ENCODE data around the gene ADPRHL1.
"Not testable (repeated sequence)": the region's sequence is repeated elsewhere in the genome, so short reads cannot be mapped to it uniquely, and the experiment has no call there.

The ADPRHL1 gene

GRCh38 chr13:113400621-113401451, 52.5 kb downstream of the ADPRHL1 start:
- no peak for DNase-seq

DNA sequence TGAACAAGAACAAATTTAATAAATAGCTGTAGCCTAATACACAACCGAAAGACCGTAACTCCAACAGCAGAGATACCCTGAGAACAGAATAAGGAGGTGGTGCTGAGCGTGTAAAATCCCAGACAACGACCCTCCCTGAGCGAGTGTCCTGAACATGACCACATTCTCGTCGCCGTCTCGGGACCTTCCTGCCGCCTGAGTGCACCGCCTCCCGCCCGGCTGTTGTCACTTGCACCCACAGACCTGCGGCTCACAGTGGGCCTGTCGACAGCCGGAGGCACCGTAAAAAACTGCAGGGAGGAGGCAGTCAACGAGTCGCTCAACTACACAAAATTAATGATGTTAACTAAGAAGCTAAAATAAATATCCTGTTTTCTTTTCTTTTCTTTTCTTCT, 53.5 kb downstream of the ADPRHL1 start:
- no peak for DNase-seq

DNA sequence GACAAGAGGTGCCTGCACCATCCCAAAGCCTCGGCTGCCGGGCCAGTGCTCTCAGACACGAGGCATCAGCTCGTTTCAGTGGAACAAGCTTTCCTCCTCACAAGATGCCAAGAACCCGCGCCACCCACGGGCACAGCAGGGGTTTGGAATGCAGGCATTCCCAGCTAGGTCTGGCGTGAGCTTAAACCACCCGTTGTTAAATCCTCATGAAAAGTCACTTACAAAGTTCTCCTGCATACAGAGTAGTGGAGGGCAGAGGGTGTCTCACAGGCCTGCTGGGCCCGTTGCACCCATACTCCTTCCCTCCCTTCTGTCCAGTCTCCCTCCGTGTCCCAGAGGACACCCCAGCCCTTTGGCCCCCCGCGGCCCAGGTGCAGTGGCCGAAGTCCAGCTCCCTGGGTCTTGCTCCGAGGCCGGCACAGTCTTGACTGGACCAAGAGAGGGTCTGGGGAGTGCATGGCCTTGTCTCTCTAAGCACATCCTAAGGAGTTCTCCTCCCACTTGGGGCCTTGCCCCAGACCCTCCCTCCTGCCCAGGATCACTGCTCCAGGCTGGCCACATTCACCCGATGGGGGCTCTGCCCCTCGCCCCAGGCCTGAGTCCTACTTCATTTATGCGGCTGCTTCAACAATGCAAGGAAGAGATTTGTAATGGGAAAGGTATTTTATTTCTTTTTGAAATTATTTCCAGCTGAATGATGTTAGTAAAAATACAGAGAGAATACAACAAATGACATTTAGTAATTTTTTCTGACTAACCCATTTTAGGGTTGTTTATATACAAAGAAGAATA, 54.1 kb downstream of the ADPRHL1 start:
- no peak for DNase-seq

- DNase-seq: no peak
These were observed 55.5 kb downstream of the ADPRHL1 start for GRCh38 chr13:113397608-113398425.

DNA sequence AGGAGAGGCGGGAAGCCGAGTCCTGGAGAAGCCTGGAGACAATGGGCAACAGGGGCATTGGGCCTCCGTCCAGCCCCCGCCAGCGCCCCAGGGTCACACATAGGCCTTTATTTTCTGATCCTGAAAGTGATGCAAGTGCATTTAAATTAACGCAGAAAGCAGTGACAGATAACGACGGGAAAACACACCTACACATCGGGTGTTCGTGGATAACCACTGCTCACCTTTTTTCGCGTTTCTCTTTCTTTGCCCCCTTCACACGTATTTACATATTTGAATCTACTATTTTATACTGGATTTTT, 59.0 kb downstream of the ADPRHL1 start:
- no peak for DNase-seq

- DNase-seq: peak; percentile 45 to 77 (median 67)
These were observed 59.5 kb downstream of the ADPRHL1 start for GRCh38 chr13:113393563-113394338.

GRCh38 chr13:113393226-113393562, 60.1 kb downstream of the ADPRHL1 start:
- DNase-seq: no peak

GRCh38 chr13:113390874-113391497, 62.3 kb downstream of the ADPRHL1 start:
- DNase-seq: no peak

DNA sequence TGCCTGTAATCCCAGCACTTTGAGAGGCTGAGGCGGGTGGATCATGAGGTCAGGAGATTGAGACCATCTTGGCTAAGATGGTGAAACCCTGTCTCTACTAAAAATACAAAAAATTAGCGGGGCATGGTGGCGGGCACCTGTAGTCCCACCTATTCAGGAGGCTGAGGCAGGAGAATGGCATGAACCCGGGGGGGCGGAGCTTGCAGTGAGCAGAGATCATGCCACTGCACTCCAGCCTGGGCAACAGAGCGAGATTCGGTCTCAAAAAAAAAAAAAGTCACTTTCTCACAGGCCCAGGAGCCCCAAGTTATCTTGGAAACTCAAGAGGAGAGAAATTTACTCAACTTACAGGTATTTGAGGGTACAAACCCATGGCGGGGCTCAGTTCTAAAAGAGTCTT, 63.7 kb downstream of the ADPRHL1 start:
- DNase-seq: not testable (repeated sequence)

GRCh38 chr13:113387396-113387795, 65.9 kb downstream of the ADPRHL1 start:
- DNase-seq: no peak

GRCh38 chr13:113383089-113383488, 70.2 kb downstream of the ADPRHL1 start:
- DNase-seq: no peak

GRCh38 chr13:113382542-113382941, 70.7 kb downstream of the ADPRHL1 start:
- DNase-seq: not testable (repeated sequence)

GRCh38 chr13:113378825-113379224, 74.5 kb downstream of the ADPRHL1 start:
- no peak for DNase-seq

DNA sequence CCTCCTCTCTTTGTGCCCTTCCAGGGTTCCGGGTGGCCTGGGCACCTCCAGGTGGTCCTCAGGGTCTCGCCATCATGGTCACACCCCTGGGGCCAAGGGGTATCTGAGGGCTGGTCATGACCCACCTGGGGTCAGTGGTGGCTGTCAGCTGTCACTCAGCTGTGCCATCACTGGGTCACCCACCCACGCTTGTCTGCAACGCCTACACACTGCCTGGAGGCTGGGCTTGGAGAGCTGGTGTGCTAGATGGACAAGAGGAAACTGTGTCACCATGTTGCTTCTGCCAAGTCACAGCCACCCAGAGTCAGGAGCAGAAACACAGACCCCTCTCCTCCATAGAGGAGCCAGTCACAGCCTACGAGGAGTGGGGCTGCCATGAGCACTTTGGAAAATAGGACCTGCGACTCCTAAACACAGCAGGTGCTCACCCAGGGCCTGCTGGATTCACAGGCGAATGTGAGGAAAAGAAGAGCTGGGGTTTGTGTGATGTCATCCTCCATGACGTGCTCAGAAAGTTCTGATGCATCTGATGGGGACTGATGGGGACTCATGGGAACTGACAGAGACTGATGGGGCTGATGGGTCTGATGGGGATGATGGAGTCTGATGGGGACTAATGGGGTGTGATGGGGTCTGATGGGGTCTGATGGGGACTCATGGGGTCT, 78.6 kb downstream of the ADPRHL1 start:
- DNase-seq: no peak

- no peak for DNase-seq
These were observed 79.3 kb downstream of the ADPRHL1 start for GRCh38 chr13:113373811-113374485.

GRCh38 chr13:113371701-113372100, 81.6 kb downstream of the ADPRHL1 start:
- DNase-seq: not testable (repeated sequence)

GRCh38 chr13:113371061-113371460, 82.2 kb downstream of the ADPRHL1 start:
- DNase-seq: no peak

GRCh38 chr13:113369881-113370280, 83.4 kb downstream of the ADPRHL1 start:
- DNase-seq: no peak

DNA sequence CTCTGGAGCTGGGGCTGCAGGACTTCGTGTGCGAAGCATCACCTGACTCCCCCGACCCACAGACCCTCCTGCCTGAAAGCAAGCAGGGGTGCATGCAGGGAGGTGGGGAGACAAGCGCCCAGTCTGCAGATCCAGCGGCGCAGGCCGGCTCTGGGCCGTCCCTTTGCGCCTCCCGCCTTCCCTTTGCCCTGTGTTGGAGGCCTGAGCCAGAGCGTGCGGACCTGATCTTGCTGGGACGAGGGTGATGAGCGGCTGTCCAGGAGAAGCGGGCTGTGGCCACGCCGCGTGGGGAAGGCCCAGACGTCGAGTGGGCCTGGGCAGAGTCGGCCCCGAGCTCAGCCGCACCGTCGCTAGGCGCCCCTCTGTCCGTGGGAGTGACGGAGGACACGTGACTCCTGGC, 84.1 kb downstream of the ADPRHL1 start:
- DNase-seq: no peak

- DNase-seq: not testable (repeated sequence)
These were observed 84.9 kb downstream of the ADPRHL1 start for GRCh38 chr13:113368353-113368752.

DNA sequence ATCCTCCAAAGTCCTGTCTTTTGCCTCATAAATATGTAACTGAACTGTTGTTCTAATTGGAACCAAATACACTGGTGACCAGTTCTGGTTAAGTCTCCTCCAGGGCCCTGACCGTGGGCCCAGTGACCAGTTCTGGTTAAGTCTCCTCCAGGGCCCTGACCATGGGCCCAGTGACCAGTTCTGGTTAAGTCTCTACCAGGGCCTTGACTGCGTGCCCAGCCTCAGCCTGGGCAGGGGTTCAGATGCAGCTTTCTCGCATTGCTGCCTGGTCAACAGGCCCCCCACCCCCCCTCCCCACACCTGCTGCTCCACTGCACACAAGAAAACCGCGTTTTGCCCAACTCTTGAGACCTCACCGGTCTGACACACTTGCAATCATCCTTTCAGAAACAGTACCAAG, 85.5 kb downstream of the ADPRHL1 start:
- DNase-seq: no peak

All from activated naive CD4-positive, alpha-beta T cell (primary cell).